SK-N-SH (cell line): Measurements from ENCODE around the gene TSKS. TPM values are rescaled to one million over a fixed set of nuclear protein-coding genes. Genes with fewer than 3 reads are reported as not detected.
A peak's percentile ranks its signal among the peaks of the same experiment; 100 is the strongest.

ENCODE experiments used
- CTCF ChIA-PET: fragments of 300-600, 350-600 bp; formaldehyde crosslinking; extraction: SDS; loops from one replicate; lab custom pipeline; 2021; lab: Yijun Ruan, JAX
- POLR2A ChIA-PET: fragments of 350-600 bp; sonication (Branson Sonifier 250); formaldehyde crosslinking; extraction: SDS; loops from one replicate; lab custom pipeline; 2020; ENCODE audit warnings: antibody characterized with exemption, inconsistent platforms; lab: Yijun Ruan, JAX
- DNase-seq: peaks from one replicate; pipeline ENCODE4 v3.0.0; 2012
- H2AFZ ChIP-seq: fragments of 200-600 bp; sonication (generic); 2 replicates; pipeline ENCODE4 v1.8.1; 2016; ENCODE audit warnings: antibody characterized with exemption, mild to moderate bottlenecking, low read depth
- H3F3A ChIP-seq: fragments of 200-600 bp; sonication (generic); replicated peaks from 2 replicates; pipeline ENCODE3; 2016; ENCODE audit warnings: antibody characterized with exemption, mild to moderate bottlenecking; ENCODE audit not compliant: insufficient read depth
- H3K27ac ChIP-seq, 2 experiments: fragments of 200-500 bp in 1 of 2; fragments of 200-600 bp in 1 of 2; sonication (Bioruptor generic) in 1 of 2; sonication (generic), shearing (Covaris generic) in 1 of 2; 2 replicates each; pipeline versions ENCODE4 v1.5.1 to v1.6.1; 2014 to 2016; ENCODE audit warnings: low read depth in 2 of 2, inconsistent platforms in 1 of 2, low read length in 1 of 2, mild to moderate bottlenecking in 1 of 2, mixed read lengths in 1 of 2
- H3K27me3 ChIP-seq: fragments of 200-600 bp; sonication (generic), shearing (Covaris generic); 2 replicates; pipeline ENCODE4 v1.6.1; 2016; ENCODE audit warnings: mixed run types; ENCODE audit not compliant: insufficient read depth
- H3K36me3 ChIP-seq, 2 experiments: fragments of 200-500 bp in 1 of 2; fragments of 200-600 bp in 1 of 2; sonication (Bioruptor generic) in 1 of 2; sonication (generic) in 1 of 2; replicated peaks in 1 of 2; 2 replicates each; pipeline versions ENCODE3 to v1.5.1; 2014 to 2016; ENCODE audit warnings: low read length in 1 of 2, mild to moderate bottlenecking in 1 of 2; ENCODE audit not compliant: insufficient read depth in 2 of 2, control insufficient read depth in 1 of 2
- H3K4me1 ChIP-seq, 2 experiments: fragments of 200-500 bp in 1 of 2; fragments of 200-600 bp in 1 of 2; sonication (Bioruptor generic) in 1 of 2; sonication (generic), shearing (Covaris generic) in 1 of 2; 2 replicates each; pipeline versions ENCODE4 v1.5.1 to v1.6.1; 2014 to 2016; ENCODE audit warnings: low read depth in 1 of 2, low read length in 1 of 2, mixed run types in 1 of 2; ENCODE audit not compliant: insufficient read depth in 2 of 2, control insufficient read depth in 1 of 2
- H3K4me2 ChIP-seq: fragments of 200-600 bp; sonication (generic), shearing (Covaris generic); 2 replicates; pipeline ENCODE4 v1.6.1; 2017; ENCODE audit warnings: mixed run types
- H3K4me3 ChIP-seq, 2 experiments: fragments of 200-500 bp in 1 of 2; fragments of 200-600 bp in 1 of 2; sonication (Bioruptor generic) in 1 of 2; sonication (generic), shearing (Covaris generic) in 1 of 2; 2 replicates each; pipeline versions ENCODE4 v1.5.1 to v1.8.1; 2014 to 2016; ENCODE audit warnings: low read depth in 2 of 2, inconsistent platforms in 1 of 2, low read length in 1 of 2, mild to moderate bottlenecking in 1 of 2, mixed read lengths in 1 of 2, moderate library complexity in 1 of 2
- H3K79me2 ChIP-seq: fragments of 200-600 bp; sonication (generic); 2 replicates; pipeline ENCODE4 v1.8.1; 2017; ENCODE audit warnings: mild to moderate bottlenecking; ENCODE audit not compliant: insufficient read depth
- H3K9ac ChIP-seq: fragments of 200-600 bp; sonication (generic); 2 replicates; pipeline ENCODE4 v1.6.1; 2017; ENCODE audit warnings: mixed run types
- H3K9me2 ChIP-seq: fragments of 200-600 bp; sonication (generic); 2 replicates; pipeline ENCODE4 v1.6.1; 2017; ENCODE audit warnings: mixed run types
- H3K9me3 ChIP-seq: fragments of 200-600 bp; sonication (generic); 2 replicates; pipeline ENCODE4 v1.6.1; 2017; ENCODE audit warnings: mixed run types, mild to moderate bottlenecking, moderate library complexity
- H4K20me1 ChIP-seq: fragments of 200-600 bp; sonication (generic); 2 replicates; pipeline ENCODE4 v1.6.1; 2017; ENCODE audit warnings: mild to moderate bottlenecking, mixed run types; ENCODE audit not compliant: insufficient read depth
- ELF1 ChIP-seq: IDR thresholded peaks from 2 replicates; pipeline ENCODE4 v1.4.0; 2012
- EP300 ChIP-seq, 2 experiments: IDR thresholded peaks; 2 replicates each; pipeline versions ENCODE4 v1.4.0 to v1.6.1; 2012; ENCODE audit warnings: borderline replicate concordance in 1 of 2, low read depth in 1 of 2, low read length in 1 of 2
- EZH2phosphoT487 ChIP-seq: fragments of 200-600 bp; sonication (generic); IDR thresholded peaks from 2 replicates; pipeline ENCODE4 v1.6.1; 2017; ENCODE audit warnings: low read depth, mixed run types, mild to moderate bottlenecking, antibody characterized with exemption, moderate library complexity, borderline replicate concordance
- FOXM1 ChIP-seq: IDR thresholded peaks from 2 replicates; pipeline ENCODE4 v1.4.0; 2012; ENCODE audit warnings: low read depth, mild to moderate bottlenecking
- MAX ChIP-seq: IDR thresholded peaks from 2 replicates; pipeline ENCODE4 v1.4.0; 2012; ENCODE audit warnings: low read depth
- MEF2A ChIP-seq: IDR thresholded peaks from 2 replicates; pipeline ENCODE4 v1.4.0; 2012; ENCODE audit warnings: low read depth, borderline replicate concordance
- NRF1 ChIP-seq: IDR thresholded peaks from 2 replicates; pipeline ENCODE4 v1.6.1; 2012; ENCODE audit warnings: low read depth, mild to moderate bottlenecking, low read length
- RAD21 ChIP-seq: IDR thresholded peaks from 2 replicates; pipeline ENCODE4 v1.6.1; 2012; ENCODE audit warnings: mild to moderate bottlenecking, low read length
- RCOR1 ChIP-seq: fragments of 150-350 bp; IDR thresholded peaks from 2 replicates; pipeline ENCODE4 v1.6.1; 2017; ENCODE audit warnings: antibody characterized with exemption, low read length
- RXRA ChIP-seq: IDR thresholded peaks from 2 replicates; pipeline ENCODE4 v1.4.0; 2012; ENCODE audit warnings: low read depth, mild to moderate bottlenecking, borderline replicate concordance
- SIN3A ChIP-seq: IDR thresholded peaks from 2 replicates; pipeline ENCODE4 v1.6.1; 2012; ENCODE audit warnings: low read depth, mild to moderate bottlenecking, low read length, moderate library complexity, borderline replicate concordance
- TAF1 ChIP-seq: IDR thresholded peaks from 2 replicates; pipeline ENCODE4 v1.6.1; 2012; ENCODE audit warnings: low read depth, mild to moderate bottlenecking, low read length, moderate library complexity, borderline replicate concordance
- TCF12 ChIP-seq: IDR thresholded peaks from 2 replicates; pipeline ENCODE4 v1.4.0; 2012
- TEAD4 ChIP-seq: IDR thresholded peaks from 2 replicates; pipeline ENCODE4 v1.4.0; 2012; ENCODE audit warnings: mild to moderate bottlenecking, borderline replicate concordance; ENCODE audit not compliant: insufficient read depth
- WGBS: methylation state at CpG from one replicate; pipeline ENCODE4 v1.1.6; 2017; ENCODE audit warnings: low lambda C conversion rate; 5-methylcytosine and 5-hydroxymethylcytosine counted together
- polyA plus RNA-seq, 3 experiments: library from polyadenylated mRNA; depleted of rRNA; stranded (reverse); fragments of >200 nt; gene quantifications; 2 replicates each; pipeline ENCODE4 v1.2.3, GENCODE V29; 2012
- TF ChIP-seq, protein P1 (sequence below): IDR thresholded peaks from 2 replicates; pipeline ENCODE4; 2012
- TF ChIP-seq, protein P2 (sequence below): IDR thresholded peaks from 2 replicates; pipeline ENCODE4 v1.4.0; 2012; ENCODE audit warnings: low read depth, borderline replicate concordance

Gene TSKS
- polyA plus RNA-seq, 1 of the 3 experiments (the other 2 are of a cell fraction): not detected

DNA sequence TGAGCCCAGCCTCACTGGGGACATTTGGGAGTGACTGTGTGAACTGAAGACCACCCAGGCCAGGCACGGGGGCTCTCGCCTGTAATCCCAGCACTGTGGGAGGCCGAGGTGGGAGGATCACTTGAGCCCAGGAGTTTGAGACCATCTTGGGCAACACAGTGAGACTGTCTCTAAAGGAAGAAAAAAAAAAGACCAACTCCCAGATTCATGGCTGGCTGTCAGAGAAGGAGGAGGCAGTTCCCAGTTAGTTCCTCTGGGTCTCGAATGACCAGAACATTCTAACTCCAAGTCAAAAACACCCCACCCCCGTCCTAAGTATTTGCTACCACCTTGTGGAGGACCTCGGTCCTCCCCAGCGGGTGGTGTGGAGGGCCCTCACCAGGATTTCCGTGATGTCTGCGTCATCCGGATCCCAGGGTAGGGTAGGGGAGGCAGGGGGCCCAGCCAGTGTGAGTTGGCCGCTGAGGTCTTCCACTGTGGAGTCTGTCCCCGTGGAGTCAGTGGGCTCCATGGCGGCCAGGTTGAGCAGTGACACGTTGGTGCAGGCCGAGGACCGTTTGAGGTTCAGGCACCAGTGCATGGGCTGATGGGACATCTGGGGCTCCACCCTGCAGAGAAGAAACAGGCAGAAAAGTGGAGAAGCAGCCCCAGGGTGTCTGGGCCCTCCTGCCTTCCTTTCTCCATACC lies 1.3 kb downstream of the TSKS start:
- no peaks in the 10 kb centered on the region for H3K36me3 ChIP-seq
- H3F3A ChIP-seq: peaks cover 9% of the 10 kb centered on the region
- no peaks in the 10 kb centered on the region for H4K20me1 ChIP-seq
- CTCF ChIA-PET: interaction anchor here (1.0 to 1.8 kb wide), 3 partner anchors 11 to 89 kb away, joined by 3 read pairs; no protein-coding TSS in a partner anchor
- H3K9ac ChIP-seq: no peak overlapping the region
- no peak overlapping the region for H3K4me2 ChIP-seq
- no peaks in the 10 kb centered on the region for H3K9me3 ChIP-seq
- no peak for DNase-seq
- H3K9me2 ChIP-seq: no peaks in the 10 kb centered on the region
- H3K4me3 ChIP-seq: no peak overlapping the region
- peak overlapping the region; percentile 30; the same call in 1 of the 2 replicates for H2AFZ ChIP-seq
- 78% methylated on average over 10 of the region's 16 CpGs for WGBS
- no peak overlapping the region for H3K27ac ChIP-seq
- no peaks in the 10 kb centered on the region for H3K79me2 ChIP-seq
- H3K4me1 ChIP-seq: peaks cover 6 to 17% of the 10 kb centered on the region in 2 experiments; a peak in 3 of 4 replicates
- peak; percentile 28; the same call in 1 of the 2 replicates for TF ChIP-seq RAD21
- no peak for TF ChIP-seq MAX
- no peaks in the 10 kb centered on the region for H3K27me3 ChIP-seq
- POLR2A ChIA-PET: no interaction called here

DNA sequence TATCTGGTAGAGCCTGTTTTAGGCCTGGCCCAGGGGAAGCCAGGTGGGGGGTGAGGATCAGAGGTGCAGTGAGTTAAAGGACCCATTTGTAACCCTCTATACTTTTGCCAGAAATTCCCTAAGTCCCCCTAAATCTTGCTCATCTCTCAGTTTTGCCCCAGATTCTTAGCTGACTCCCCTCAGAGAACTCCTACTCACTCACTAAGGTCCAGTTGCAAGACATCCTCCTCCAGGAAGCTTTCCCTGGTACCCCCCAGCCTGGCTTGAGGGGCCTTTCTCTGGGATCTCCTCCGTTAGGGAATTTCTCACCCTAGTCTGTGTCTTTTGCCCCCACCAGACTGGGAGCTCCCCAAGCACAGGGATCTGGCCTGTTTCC lies 1.9 kb downstream of the TSKS start:
- H3K9me3 ChIP-seq: no peaks in the 10 kb centered on the region
- H3K4me1 ChIP-seq: peaks cover 6 to 17% of the 10 kb centered on the region in 2 experiments; a peak in 3 of 4 replicates
- ChIA-PET CTCF (interaction anchor here (1.0 to 1.8 kb wide), 3 partner anchors 10 to 89 kb away, joined by 3 read pairs; no protein-coding TSS in a partner anchor), POLR2A (no interaction called here)
- no peak overlapping the region for H3K9ac ChIP-seq
- H3K36me3 ChIP-seq: no peaks in the 10 kb centered on the region
- WGBS: 91% methylated on average over 1 of the region's 1 CpG
- H3F3A ChIP-seq: peaks cover 14% of the 10 kb centered on the region
- H3K27me3 ChIP-seq: no peaks in the 10 kb centered on the region
- H3K27ac ChIP-seq: no peak overlapping the region
- no peaks in the 10 kb centered on the region for H3K9me2 ChIP-seq
- H4K20me1 ChIP-seq: no peaks in the 10 kb centered on the region
- H3K4me2 ChIP-seq: no peak overlapping the region
- TF ChIP-seq SIN3A: no peak
- TF ChIP-seq EZH2phosphoT487: no peak
- no peak for TF ChIP-seq NRF1
- TF ChIP-seq MEF2A: no peak
- TF ChIP-seq TEAD4: no peak
- no peak for TF ChIP-seq FOXM1
- TF ChIP-seq RAD21: no peak
- TF ChIP-seq, protein P1, sequence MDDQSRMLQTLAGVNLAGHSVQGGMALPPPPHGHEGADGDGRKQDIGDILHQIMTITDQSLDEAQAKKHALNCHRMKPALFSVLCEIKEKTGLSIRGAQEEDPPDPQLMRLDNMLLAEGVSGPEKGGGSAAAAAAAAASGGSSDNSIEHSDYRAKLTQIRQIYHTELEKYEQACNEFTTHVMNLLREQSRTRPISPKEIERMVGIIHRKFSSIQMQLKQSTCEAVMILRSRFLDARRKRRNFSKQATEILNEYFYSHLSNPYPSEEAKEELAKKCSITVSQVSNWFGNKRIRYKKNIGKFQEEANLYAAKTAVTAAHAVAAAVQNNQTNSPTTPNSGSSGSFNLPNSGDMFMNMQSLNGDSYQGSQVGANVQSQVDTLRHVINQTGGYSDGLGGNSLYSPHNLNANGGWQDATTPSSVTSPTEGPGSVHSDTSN: no peak
- no peak for TF ChIP-seq RCOR1
- TF ChIP-seq, protein P2, sequence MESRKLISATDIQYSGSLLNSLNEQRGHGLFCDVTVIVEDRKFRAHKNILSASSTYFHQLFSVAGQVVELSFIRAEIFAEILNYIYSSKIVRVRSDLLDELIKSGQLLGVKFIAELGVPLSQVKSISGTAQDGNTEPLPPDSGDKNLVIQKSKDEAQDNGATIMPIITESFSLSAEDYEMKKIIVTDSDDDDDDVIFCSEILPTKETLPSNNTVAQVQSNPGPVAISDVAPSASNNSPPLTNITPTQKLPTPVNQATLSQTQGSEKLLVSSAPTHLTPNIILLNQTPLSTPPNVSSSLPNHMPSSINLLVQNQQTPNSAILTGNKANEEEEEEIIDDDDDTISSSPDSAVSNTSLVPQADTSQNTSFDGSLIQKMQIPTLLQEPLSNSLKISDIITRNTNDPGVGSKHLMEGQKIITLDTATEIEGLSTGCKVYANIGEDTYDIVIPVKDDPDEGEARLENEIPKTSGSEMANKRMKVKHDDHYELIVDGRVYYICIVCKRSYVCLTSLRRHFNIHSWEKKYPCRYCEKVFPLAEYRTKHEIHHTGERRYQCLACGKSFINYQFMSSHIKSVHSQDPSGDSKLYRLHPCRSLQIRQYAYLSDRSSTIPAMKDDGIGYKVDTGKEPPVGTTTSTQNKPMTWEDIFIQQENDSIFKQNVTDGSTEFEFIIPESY: no peak
- TF ChIP-seq EP300 (IDR thresholded peaks at IDR 0.05; ENCODE audit: borderline replicate concordance in 1 of 2, low read depth in 1 of 2, low read length in 1 of 2): no peak
- TF ChIP-seq TCF12: no peak
- no peak for TF ChIP-seq RXRA
- no peak for TF ChIP-seq ELF1
- TF ChIP-seq TAF1: no peak
- DNase-seq: no peak
- no peak overlapping the region for H3K4me3 ChIP-seq
- no peaks in the 10 kb centered on the region for H3K79me2 ChIP-seq
- H2AFZ ChIP-seq: peak overlapping the region; percentile 30; the same call in 1 of the 2 replicates
